ENCODE measurements around the gene NXPH2.

The NXPH2 gene

GRCh38 chr2:138632066-138632620 lies 148.0 kb downstream of the NXPH2 start:
- no peaks in the 10 kb centered on the region for H3K27me3 ChIP-seq (ENCODE audit: insufficient read depth, low read depth, severe bottlenecking)
- H3K36me3 ChIP-seq, result no peaks in the 10 kb centered on the region
- H3K4me3 ChIP-seq (ENCODE audit: low read depth, low read length), result no peak overlapping the region
- TF ChIP-seq CTCF (IDR thresholded peaks at IDR 0.05; ENCODE audit: low read depth, low read length), result no peak
- no peak for DNase-seq
- peaks cover 5% of the 10 kb centered on the region for H3K9me3 ChIP-seq (ENCODE audit: severe bottlenecking)
- no peak overlapping the region for H3K27ac ChIP-seq

GRCh38 chr2:138630164-138630563 lies 150.0 kb downstream of the NXPH2 start:
- no peaks in the 10 kb centered on the region for H3K27me3 ChIP-seq (ENCODE audit: insufficient read depth, low read depth, severe bottlenecking)
- no peak overlapping the region for H3K4me3 ChIP-seq (ENCODE audit: low read depth, low read length)
- no peaks in the 10 kb centered on the region for H3K36me3 ChIP-seq
- no peak overlapping the region for H3K27ac ChIP-seq
- H3K9me3 ChIP-seq (ENCODE audit: severe bottlenecking), result peaks cover 5% of the 10 kb centered on the region
- DNase-seq, result no peak
- no peak for TF ChIP-seq CTCF (IDR thresholded peaks at IDR 0.05; ENCODE audit: low read depth, low read length)

GRCh38 chr2:138626148-138626547 lies 154.0 kb downstream of the NXPH2 start:
- no peak overlapping the region for H3K4me3 ChIP-seq (ENCODE audit: low read depth, low read length)
- H3K9me3 ChIP-seq (ENCODE audit: severe bottlenecking), result no peaks in the 10 kb centered on the region
- no peak overlapping the region for H3K27ac ChIP-seq
- no peak for TF ChIP-seq CTCF (IDR thresholded peaks at IDR 0.05; ENCODE audit: low read depth, low read length)
- DNase-seq, result no peak
- no peaks in the 10 kb centered on the region for H3K36me3 ChIP-seq
- H3K27me3 ChIP-seq (ENCODE audit: insufficient read depth, low read depth, severe bottlenecking), result no peaks in the 10 kb centered on the region

GRCh38 chr2:138622613-138623012 lies 157.6 kb downstream of the NXPH2 start:
- no peaks in the 10 kb centered on the region for H3K27me3 ChIP-seq (ENCODE audit: insufficient read depth, low read depth, severe bottlenecking)
- H3K9me3 ChIP-seq (ENCODE audit: severe bottlenecking), result no peaks in the 10 kb centered on the region
- no peak for DNase-seq
- no peak overlapping the region for H3K27ac ChIP-seq
- no peaks in the 10 kb centered on the region for H3K36me3 ChIP-seq
- H3K4me3 ChIP-seq (ENCODE audit: low read depth, low read length), result no peak overlapping the region
- no peak for TF ChIP-seq CTCF (IDR thresholded peaks at IDR 0.05; ENCODE audit: low read depth, low read length)

GRCh38 chr2:138621139-138621538 lies 159.1 kb downstream of the NXPH2 start:
- DNase-seq, result no peak
- no peak for TF ChIP-seq CTCF (IDR thresholded peaks at IDR 0.05; ENCODE audit: low read depth, low read length)
- no peaks in the 10 kb centered on the region for H3K36me3 ChIP-seq
- H3K27me3 ChIP-seq (ENCODE audit: insufficient read depth, low read depth, severe bottlenecking), result no peaks in the 10 kb centered on the region
- H3K9me3 ChIP-seq (ENCODE audit: severe bottlenecking), result no peaks in the 10 kb centered on the region
- H3K27ac ChIP-seq, result no peak overlapping the region
- no peak overlapping the region for H3K4me3 ChIP-seq (ENCODE audit: low read depth, low read length)

- no peak for TF ChIP-seq CTCF (IDR thresholded peaks at IDR 0.05; ENCODE audit: low read depth, low read length)
- Histone ChIP-seq H3K27me3 (ENCODE audit: insufficient read depth, low read depth, severe bottlenecking) (no peaks in the 10 kb centered on the region), H3K36me3 (no peaks in the 10 kb centered on the region), H3K27ac (no peak overlapping the region), H3K4me3 (ENCODE audit: low read depth, low read length) (no peak overlapping the region), H3K9me3 (ENCODE audit: severe bottlenecking) (no peaks in the 10 kb centered on the region)
- no peak for DNase-seq
Observed at GRCh38 chr2:138620431-138620830, 159.8 kb downstream of the NXPH2 start.
